Esophagus (tissue), 2 donors: ENCODE measurements around the gene CKS1B. TPM values are rescaled to one million over a fixed set of nuclear protein-coding genes. Genes with fewer than 3 reads are reported as not detected.
A peak's percentile ranks its signal among the peaks of the same experiment; 100 is the strongest.
"Not testable (repeated sequence)": the region's sequence is repeated elsewhere in the genome, so short reads cannot be mapped to it uniquely, and the experiment has no call there.

Experiments
- H3K27ac ChIP-seq, 2 donors: one replicate each; pipeline ENCODE4 v1.5.1; 2013; ENCODE audit warnings: low read depth in 2 of 2, mild to moderate bottlenecking in 2 of 2, inconsistent platforms in 1 of 2, low read length in 1 of 2, moderate library complexity in 1 of 2
- H3K27me3 ChIP-seq, 2 donors: one replicate each; pipeline ENCODE4 v1.6.1; 2013; ENCODE audit warnings: low read length in 2 of 2, control low read depth in 1 of 2, mild to moderate bottlenecking in 1 of 2; ENCODE audit not compliant: insufficient read depth in 2 of 2, control insufficient read depth in 1 of 2
- H3K36me3 ChIP-seq, 2 donors: one replicate each; pipeline ENCODE4 v1.6.1; 2013; ENCODE audit warnings: low read length in 1 of 2; ENCODE audit not compliant: control insufficient read depth in 2 of 2, insufficient read depth in 2 of 2
- H3K4me1 ChIP-seq, 2 donors: one replicate each; pipeline ENCODE4 v1.6.1; 2013; ENCODE audit warnings: low read length in 1 of 2; ENCODE audit not compliant: control insufficient read depth in 2 of 2, insufficient read depth in 2 of 2
- H3K4me3 ChIP-seq, 2 donors: one replicate each; pipeline ENCODE4 v1.5.1; 2013; ENCODE audit warnings: low read length in 2 of 2, mild to moderate bottlenecking in 2 of 2, low read depth in 1 of 2, moderate library complexity in 1 of 2
- H3K9me3 ChIP-seq, 2 donors: one replicate each; pipeline ENCODE4 v1.6.1; 2013; ENCODE audit warnings: mild to moderate bottlenecking in 2 of 2, low read depth in 1 of 2, low read length in 1 of 2, moderate library complexity in 1 of 2; ENCODE audit not compliant: control insufficient read depth in 2 of 2, insufficient read depth in 1 of 2
- WGBS, 2 donors: extraction: QIAGEN DNeasy Blood & Tissue Kit; methylation state at CpG; one replicate each; pipeline ENCODE4 v1.1.7; 2013; 5-methylcytosine and 5-hydroxymethylcytosine counted together
- polyA plus RNA-seq, 2 donors: library from polyadenylated mRNA; stranded (reverse); fragments of 200-250 nt; gene quantifications; one replicate each; pipeline ENCODE4 v1.2.3, GENCODE V29; 2013
- donor health status: healthy with polysubstance abuse.
- donor health status: Bipolar disorder and iron deficiency.

The CKS1B gene
- polyA plus RNA-seq, 2 donors, result 8.9 to 74.3 TPM

DNA sequence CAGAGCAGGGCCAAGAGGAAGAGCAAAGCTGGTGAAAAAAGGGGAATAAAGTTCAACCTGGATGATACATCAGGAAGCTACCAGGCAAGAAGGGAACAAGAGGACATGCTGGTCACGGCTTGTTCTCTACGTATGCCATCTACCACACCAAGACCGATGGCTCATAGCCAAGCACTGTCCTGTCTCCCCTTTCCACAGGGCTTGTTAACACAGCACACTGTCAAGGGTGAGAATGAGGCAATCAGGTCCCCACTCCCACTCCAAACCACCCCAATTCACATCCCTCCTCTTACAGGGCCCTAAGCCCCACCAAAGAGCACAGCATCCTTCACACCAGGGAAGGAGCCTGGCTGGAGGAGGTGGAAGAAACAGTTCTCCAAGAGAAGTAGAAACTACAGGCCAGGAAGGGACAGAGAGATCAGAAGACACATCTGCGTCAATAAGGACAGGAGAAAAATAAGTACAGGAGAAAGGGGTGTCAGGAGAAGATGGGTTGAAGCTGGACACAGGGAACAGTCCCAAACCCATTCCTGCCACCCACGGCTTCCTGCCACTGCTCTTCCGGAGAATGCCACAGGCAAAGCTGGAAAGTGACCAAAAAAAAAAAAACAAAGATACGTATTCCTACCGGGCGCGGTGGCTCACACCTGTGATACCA is 3.0 kb upstream of the CKS1B start:
- H3K27me3 ChIP-seq, result no peaks in the 10 kb centered on the region
- H3K4me3 ChIP-seq, result no peak overlapping the region
- H3K4me1 ChIP-seq, result peaks cover 15 to 29% of the 10 kb centered on the region in 2 donors

GRCh38 chr1:154972213-154972516 is 2.3 kb upstream of the CKS1B start:
- no peak overlapping the region for H3K4me3 ChIP-seq
- 54 to 60% methylated on average over 3 of the region's 3 CpGs for WGBS, 2 donors
- no peaks in the 10 kb centered on the region for H3K27me3 ChIP-seq
- H3K4me1 ChIP-seq, result peaks cover 15 to 29% of the 10 kb centered on the region in 2 donors
- H3K36me3 ChIP-seq, result peaks cover 9 to 12% of the 10 kb centered on the region in 2 donors
- no peaks in the 10 kb centered on the region for H3K9me3 ChIP-seq
- peak overlapping the region; percentile 98 to 100 for H3K27ac ChIP-seq

More for the DNA sequence above, 3.0 kb upstream of the CKS1B start:
- H3K36me3 ChIP-seq, result peaks cover 9 to 13% of the 10 kb centered on the region in 2 donors
- H3K9me3 ChIP-seq, result no peaks in the 10 kb centered on the region
- peak overlapping the region; percentile 93 to 99 for H3K27ac ChIP-seq
- WGBS, 2 donors, result 34 to 35% methylated on average over 10 of the region's 10 CpGs

GRCh38 chr1:154972517-154973343 is 1.8 kb upstream of the CKS1B start:
- H3K27me3 ChIP-seq, result no peaks in the 10 kb centered on the region
- H3K27ac ChIP-seq, result peak overlapping the region; percentile 98 to 100
- H3K9me3 ChIP-seq, result no peaks in the 10 kb centered on the region
- peak overlapping the region in 1 of 2 donors; percentile 86 for H3K4me3 ChIP-seq
- peaks cover 15 to 29% of the 10 kb centered on the region in 2 donors for H3K4me1 ChIP-seq
- 19 to 22% methylated on average over 18 of the region's 18 CpGs for WGBS, 2 donors
- peaks cover 5 to 9% of the 10 kb centered on the region in 2 donors for H3K36me3 ChIP-seq

DNA sequence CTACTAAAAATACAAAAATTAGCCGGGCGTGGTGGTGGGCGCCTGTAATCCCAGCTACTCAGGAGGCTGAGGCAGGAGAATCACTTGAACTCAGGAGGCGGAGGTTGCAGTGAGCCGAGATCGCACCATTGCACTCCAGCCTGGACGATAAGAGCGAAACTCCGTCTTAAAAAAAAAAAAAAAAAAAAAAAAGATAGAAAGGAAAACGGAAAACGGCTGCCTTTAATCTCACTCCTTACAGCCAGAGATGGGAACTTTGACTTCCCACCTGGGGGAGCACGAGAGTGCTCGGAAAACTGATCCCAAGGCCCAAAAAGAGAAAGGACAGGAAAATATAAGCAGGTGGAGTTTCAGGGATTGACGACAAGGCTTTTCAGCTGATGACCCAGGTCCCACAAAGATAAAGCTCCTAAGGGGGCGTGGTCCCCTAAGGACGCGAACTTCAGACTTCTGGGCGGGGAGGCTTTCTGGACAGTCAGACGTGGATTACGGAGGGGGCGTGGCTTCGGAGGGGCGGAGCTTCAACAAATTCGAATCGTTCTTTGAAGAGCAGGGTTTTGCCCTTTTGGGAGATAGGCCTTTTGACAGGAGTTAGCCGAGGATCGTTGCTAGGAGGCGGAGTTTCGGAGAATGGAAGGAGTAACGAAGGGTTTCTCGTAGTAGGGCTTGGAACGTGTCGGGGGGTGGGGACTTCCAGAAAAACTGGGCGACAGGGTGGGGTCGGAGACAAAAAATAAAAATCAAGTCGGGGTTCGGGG is 958 bp upstream of the CKS1B start:
- H3K4me1 ChIP-seq, result peaks cover 15 to 29% of the 10 kb centered on the region in 2 donors
- H3K9me3 ChIP-seq, result no peaks in the 10 kb centered on the region
- H3K27ac ChIP-seq, result peak overlapping the region; percentile 98 to 100
- 0 to 5% methylated on average over 28 to 37 of the region's 37 CpGs for WGBS, 2 donors
- peak overlapping the region; percentile 65 to 86 for H3K4me3 ChIP-seq
- no peaks in the 10 kb centered on the region for H3K27me3 ChIP-seq
- peaks cover 2 to 5% of the 10 kb centered on the region in 2 donors for H3K36me3 ChIP-seq

DNA sequence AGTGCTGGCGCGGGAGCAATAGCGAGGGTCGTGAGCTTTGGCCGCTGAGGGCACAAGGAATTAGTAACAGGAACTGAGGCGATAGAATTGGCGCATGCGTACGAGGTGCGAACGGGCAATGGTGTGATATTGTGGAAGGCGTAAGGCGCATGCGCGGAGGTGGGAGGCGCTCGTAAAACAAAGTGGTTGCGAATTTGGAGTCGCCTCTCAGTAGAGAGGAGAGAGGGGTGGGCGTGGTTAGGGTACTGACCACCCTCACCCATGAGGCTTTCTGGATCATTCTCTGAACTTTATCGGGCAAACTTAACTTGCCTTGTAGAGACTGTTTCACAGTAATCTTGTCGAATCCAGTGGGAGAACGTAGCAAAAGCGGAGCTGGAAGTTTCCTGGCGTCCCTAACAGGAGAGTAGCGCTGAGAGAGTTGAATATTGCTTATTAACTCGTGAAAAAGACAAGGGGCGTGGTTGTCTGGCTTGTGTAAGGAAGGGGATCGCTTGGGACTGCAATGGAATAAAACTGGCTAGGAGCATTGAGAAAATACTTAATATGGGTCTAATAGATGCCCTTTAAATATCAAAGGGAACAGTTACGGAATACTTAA is 427 bp downstream of the CKS1B start:
- Histone ChIP-seq H3K4me3 (peak overlapping the region; percentile 44 to 70), H3K4me1 (peaks cover 10 to 20% of the 10 kb centered on the region in 2 donors), H3K9me3 (no peaks in the 10 kb centered on the region), H3K36me3 (peaks cover 0 to 5% of the 10 kb centered on the region in 2 donors), H3K27ac (peak overlapping the region; percentile 91 to 97), H3K27me3 (no peaks in the 10 kb centered on the region)
- WGBS, 2 donors, result 0% methylated on average over 30 of the region's 30 CpGs

GRCh38 chr1:154975409-154976059 is 1.1 kb downstream of the CKS1B start:
- no peaks in the 10 kb centered on the region for H3K27me3 ChIP-seq
- no peaks in the 10 kb centered on the region for H3K9me3 ChIP-seq
- peaks cover 3 to 13% of the 10 kb centered on the region in 2 donors for H3K4me1 ChIP-seq
- 0 to 1% methylated on average over 24 of the region's 24 CpGs for WGBS, 2 donors
- H3K4me3 ChIP-seq, result peak overlapping the region; percentile 44 to 70
- H3K27ac ChIP-seq, result peak overlapping the region; percentile 91 to 97
- H3K36me3 ChIP-seq, result peaks cover 0 to 5% of the 10 kb centered on the region in 2 donors

- not testable (repeated sequence) for H3K36me3 ChIP-seq, H3K27ac ChIP-seq, H3K27me3 ChIP-seq, H3K4me3 ChIP-seq, H3K9me3 ChIP-seq, H3K4me1 ChIP-seq
- 66 to 70% methylated on average over 3 of the region's 3 CpGs for WGBS, 2 donors
Observed at GRCh38 chr1:154977762-154978161, 3.3 kb downstream of the CKS1B start.

- Histone ChIP-seq H3K4me1 (no peaks in the 10 kb centered on the region), H3K36me3 (peaks cover 0 to 5% of the 10 kb centered on the region in 2 donors), H3K27me3 (no peaks in the 10 kb centered on the region), H3K27ac (no peak overlapping the region), H3K4me3 (no peak overlapping the region), H3K9me3 (no peaks in the 10 kb centered on the region)
- 96 to 100% methylated on average over 3 of the region's 3 CpGs for WGBS, 2 donors
Observed at GRCh38 chr1:154978360-154978759, 3.9 kb downstream of the CKS1B start.

GRCh38 chr1:154982341-154982740 is 7.9 kb downstream of the CKS1B start:
- Histone ChIP-seq H3K27ac (no peak overlapping the region), H3K4me3 (peak overlapping the region in 1 of 2 donors; percentile 91)
- WGBS, 2 donors, result 65 to 70% methylated on average over 6 of the region's 6 CpGs

More at GRCh38 chr1:154982341-154982740, 7.9 kb downstream of the CKS1B start:
- Histone ChIP-seq H3K4me1 (no peaks in the 10 kb centered on the region), H3K36me3 (peaks cover 0 to 5% of the 10 kb centered on the region in 2 donors), H3K27me3 (no peaks in the 10 kb centered on the region), H3K9me3 (no peaks in the 10 kb centered on the region)
